ENCODE results near the gene RPP25. TPM values are rescaled to one million over a fixed set of nuclear protein-coding genes. Genes with fewer than 3 reads are reported as not detected.

RPP25 gene
- total and polyA plus RNA-seq, 4 donors, result 2.2 to 3.3 (median 2.3) TPM

- no peak overlapping the region for H3K9ac ChIP-seq (ENCODE audit: low read depth in 1 of 2, low read length in 2 of 2)
- H3K27me3 ChIP-seq (ENCODE audit: control insufficient read depth in 4 of 4, insufficient read depth in 4 of 4, low read length in 3 of 4), result no peaks in the 10 kb centered on the region
- H3K9me3 ChIP-seq (ENCODE audit: control insufficient read depth in 4 of 4, low read length in 3 of 4), result no peaks in the 10 kb centered on the region
- no peak for DNase-seq (ENCODE audit: low spot score)
- H3K36me3 ChIP-seq (ENCODE audit: control insufficient read depth in 4 of 4, insufficient read depth in 3 of 4, low read depth in 1 of 4, low read length in 3 of 4), result peaks cover 14 to 70% (median 45%) of the 10 kb centered on the region in 4 donors
- no peak overlapping the region for H3K27ac ChIP-seq (ENCODE audit: low read depth in 1 of 2, low read length in 2 of 2)
- no peak overlapping the region for H3K4me3 ChIP-seq (ENCODE audit: low read depth in 1 of 3, low read length in 3 of 3)
- TF ChIP-seq, protein P1, sequence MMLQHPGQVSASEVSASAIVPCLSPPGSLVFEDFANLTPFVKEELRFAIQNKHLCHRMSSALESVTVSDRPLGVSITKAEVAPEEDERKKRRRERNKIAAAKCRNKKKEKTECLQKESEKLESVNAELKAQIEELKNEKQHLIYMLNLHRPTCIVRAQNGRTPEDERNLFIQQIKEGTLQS (IDR thresholded peaks at IDR 0.05), result no peak
- TF ChIP-seq YY1 (IDR thresholded peaks at IDR 0.05), result no peak
- TF ChIP-seq MAX (IDR thresholded peaks at IDR 0.05), result no peak
- 95% methylated on average over 3 of the region's 3 CpGs for WGBS
- H3K4me1 ChIP-seq (ENCODE audit: control insufficient read depth in 4 of 4, insufficient read depth in 4 of 4, low read length in 3 of 4), result no peaks in the 10 kb centered on the region
These were observed 32.0 kb downstream of the RPP25 start for GRCh38 chr15:74924525-74924924.

DNA sequence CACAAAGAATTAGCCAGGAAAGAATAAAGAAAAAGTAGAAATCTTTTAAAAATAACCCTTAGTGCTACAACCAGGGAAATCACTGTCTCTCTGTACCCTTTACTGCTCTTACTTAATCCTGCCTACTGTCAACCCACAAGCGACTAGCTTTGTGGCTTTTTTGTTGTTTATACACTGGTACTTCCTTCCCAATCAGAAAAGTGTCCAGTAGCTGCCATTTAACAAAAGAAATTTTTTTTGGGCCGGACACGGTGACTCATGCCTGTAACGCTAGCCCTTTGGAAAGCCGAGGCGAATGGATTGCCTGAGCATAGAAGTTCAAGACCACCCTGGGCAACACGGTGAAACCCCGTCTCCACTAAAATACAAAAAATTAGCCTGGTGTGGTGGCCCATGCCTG is 36.1 kb downstream of the RPP25 start:
- H3K27ac ChIP-seq (ENCODE audit: low read depth in 1 of 2, low read length in 2 of 2), result no peak overlapping the region
- H3K9me3 ChIP-seq (ENCODE audit: control insufficient read depth in 4 of 4, low read length in 3 of 4), result no peaks in the 10 kb centered on the region
- H3K4me1 ChIP-seq (ENCODE audit: control insufficient read depth in 4 of 4, insufficient read depth in 4 of 4, low read length in 3 of 4), result no peaks in the 10 kb centered on the region
- H3K27me3 ChIP-seq (ENCODE audit: control insufficient read depth in 4 of 4, insufficient read depth in 4 of 4, low read length in 3 of 4), result no peaks in the 10 kb centered on the region
- H3K36me3 ChIP-seq (ENCODE audit: control insufficient read depth in 4 of 4, insufficient read depth in 3 of 4, low read depth in 1 of 4, low read length in 3 of 4), result peaks cover 11 to 66% (median 47%) of the 10 kb centered on the region in 4 donors
- WGBS, result 89% methylated on average over 8 of the region's 8 CpGs
- DNase-seq (ENCODE audit: low spot score), result no peak
- H3K9ac ChIP-seq (ENCODE audit: low read depth in 1 of 2, low read length in 2 of 2), result no peak overlapping the region
- H3K4me3 ChIP-seq (ENCODE audit: low read depth in 1 of 3, low read length in 3 of 3), result no peak overlapping the region
- TF ChIP-seq EGR1 (IDR thresholded peaks at IDR 0.05; ENCODE audit: low read depth in 2 of 2) (no peak), MAX (IDR thresholded peaks at IDR 0.05) (no peak), TAF1 (conservative IDR thresholded peaks at IDR 0.05) (no peak), GABPA (IDR thresholded peaks at IDR 0.05 in 1 of 2, conservative IDR thresholded peaks at IDR 0.05 in 1 of 2) (no peak), RAD21 (IDR thresholded peaks at IDR 0.05) (no peak), HNF4G (IDR thresholded peaks at IDR 0.05) (no peak), FOXA2 (IDR thresholded peaks at IDR 0.05) (no peak), JUND (IDR thresholded peaks at IDR 0.05) (no peak), YY1 (IDR thresholded peaks at IDR 0.05) (no peak), SP1 (IDR thresholded peaks at IDR 0.05) (no peak), HNF4A (conservative IDR thresholded peaks at IDR 0.05) (no peak)
- TF ChIP-seq, protein P2, sequence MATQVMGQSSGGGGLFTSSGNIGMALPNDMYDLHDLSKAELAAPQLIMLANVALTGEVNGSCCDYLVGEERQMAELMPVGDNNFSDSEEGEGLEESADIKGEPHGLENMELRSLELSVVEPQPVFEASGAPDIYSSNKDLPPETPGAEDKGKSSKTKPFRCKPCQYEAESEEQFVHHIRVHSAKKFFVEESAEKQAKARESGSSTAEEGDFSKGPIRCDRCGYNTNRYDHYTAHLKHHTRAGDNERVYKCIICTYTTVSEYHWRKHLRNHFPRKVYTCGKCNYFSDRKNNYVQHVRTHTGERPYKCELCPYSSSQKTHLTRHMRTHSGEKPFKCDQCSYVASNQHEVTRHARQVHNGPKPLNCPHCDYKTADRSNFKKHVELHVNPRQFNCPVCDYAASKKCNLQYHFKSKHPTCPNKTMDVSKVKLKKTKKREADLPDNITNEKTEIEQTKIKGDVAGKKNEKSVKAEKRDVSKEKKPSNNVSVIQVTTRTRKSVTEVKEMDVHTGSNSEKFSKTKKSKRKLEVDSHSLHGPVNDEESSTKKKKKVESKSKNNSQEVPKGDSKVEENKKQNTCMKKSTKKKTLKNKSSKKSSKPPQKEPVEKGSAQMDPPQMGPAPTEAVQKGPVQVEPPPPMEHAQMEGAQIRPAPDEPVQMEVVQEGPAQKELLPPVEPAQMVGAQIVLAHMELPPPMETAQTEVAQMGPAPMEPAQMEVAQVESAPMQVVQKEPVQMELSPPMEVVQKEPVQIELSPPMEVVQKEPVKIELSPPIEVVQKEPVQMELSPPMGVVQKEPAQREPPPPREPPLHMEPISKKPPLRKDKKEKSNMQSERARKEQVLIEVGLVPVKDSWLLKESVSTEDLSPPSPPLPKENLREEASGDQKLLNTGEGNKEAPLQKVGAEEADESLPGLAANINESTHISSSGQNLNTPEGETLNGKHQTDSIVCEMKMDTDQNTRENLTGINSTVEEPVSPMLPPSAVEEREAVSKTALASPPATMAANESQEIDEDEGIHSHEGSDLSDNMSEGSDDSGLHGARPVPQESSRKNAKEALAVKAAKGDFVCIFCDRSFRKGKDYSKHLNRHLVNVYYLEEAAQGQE (IDR thresholded peaks at IDR 0.05), result no peak
- TF ChIP-seq, protein P1 (IDR thresholded peaks at IDR 0.05), result no peak
- TF ChIP-seq, protein P3, sequence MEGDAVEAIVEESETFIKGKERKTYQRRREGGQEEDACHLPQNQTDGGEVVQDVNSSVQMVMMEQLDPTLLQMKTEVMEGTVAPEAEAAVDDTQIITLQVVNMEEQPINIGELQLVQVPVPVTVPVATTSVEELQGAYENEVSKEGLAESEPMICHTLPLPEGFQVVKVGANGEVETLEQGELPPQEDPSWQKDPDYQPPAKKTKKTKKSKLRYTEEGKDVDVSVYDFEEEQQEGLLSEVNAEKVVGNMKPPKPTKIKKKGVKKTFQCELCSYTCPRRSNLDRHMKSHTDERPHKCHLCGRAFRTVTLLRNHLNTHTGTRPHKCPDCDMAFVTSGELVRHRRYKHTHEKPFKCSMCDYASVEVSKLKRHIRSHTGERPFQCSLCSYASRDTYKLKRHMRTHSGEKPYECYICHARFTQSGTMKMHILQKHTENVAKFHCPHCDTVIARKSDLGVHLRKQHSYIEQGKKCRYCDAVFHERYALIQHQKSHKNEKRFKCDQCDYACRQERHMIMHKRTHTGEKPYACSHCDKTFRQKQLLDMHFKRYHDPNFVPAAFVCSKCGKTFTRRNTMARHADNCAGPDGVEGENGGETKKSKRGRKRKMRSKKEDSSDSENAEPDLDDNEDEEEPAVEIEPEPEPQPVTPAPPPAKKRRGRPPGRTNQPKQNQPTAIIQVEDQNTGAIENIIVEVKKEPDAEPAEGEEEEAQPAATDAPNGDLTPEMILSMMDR (IDR thresholded peaks at IDR 0.05; ENCODE audit: low read depth, low read length, missing input control), result no peak
- TF ChIP-seq, protein P4, sequence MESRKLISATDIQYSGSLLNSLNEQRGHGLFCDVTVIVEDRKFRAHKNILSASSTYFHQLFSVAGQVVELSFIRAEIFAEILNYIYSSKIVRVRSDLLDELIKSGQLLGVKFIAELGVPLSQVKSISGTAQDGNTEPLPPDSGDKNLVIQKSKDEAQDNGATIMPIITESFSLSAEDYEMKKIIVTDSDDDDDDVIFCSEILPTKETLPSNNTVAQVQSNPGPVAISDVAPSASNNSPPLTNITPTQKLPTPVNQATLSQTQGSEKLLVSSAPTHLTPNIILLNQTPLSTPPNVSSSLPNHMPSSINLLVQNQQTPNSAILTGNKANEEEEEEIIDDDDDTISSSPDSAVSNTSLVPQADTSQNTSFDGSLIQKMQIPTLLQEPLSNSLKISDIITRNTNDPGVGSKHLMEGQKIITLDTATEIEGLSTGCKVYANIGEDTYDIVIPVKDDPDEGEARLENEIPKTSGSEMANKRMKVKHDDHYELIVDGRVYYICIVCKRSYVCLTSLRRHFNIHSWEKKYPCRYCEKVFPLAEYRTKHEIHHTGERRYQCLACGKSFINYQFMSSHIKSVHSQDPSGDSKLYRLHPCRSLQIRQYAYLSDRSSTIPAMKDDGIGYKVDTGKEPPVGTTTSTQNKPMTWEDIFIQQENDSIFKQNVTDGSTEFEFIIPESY (IDR thresholded peaks at IDR 0.05), result no peak

Measured in liver (tissue), 9 donors.